HepG2 (cell line): Measurements from ENCODE around the gene MYCBPAP. TPM values are rescaled to one million over a fixed set of nuclear protein-coding genes. Genes with fewer than 3 reads are reported as not detected.
A peak's percentile ranks its signal among the peaks of the same experiment; 100 is the strongest.

ENCODE experiments used
- AKNA ChIP-seq: sonication (generic); formaldehyde crosslinking; IDR thresholded peaks from 2 replicates; pipeline ENCODE4 v1.4.0; 2020; ENCODE audit warnings: missing genetic modification reagents, borderline replicate concordance
- ARID4A ChIP-seq: sonication (generic); formaldehyde crosslinking; IDR thresholded peaks from 2 replicates; pipeline ENCODE4 v1.5.0; 2020; ENCODE audit warnings: mild to moderate bottlenecking, missing genetic modification reagents, borderline replicate concordance
- ATF1 ChIP-seq: IDR thresholded peaks from 2 replicates; pipeline ENCODE4 v1.6.1; 2016; ENCODE audit warnings: mild to moderate bottlenecking, control low read depth
- ATRX ChIP-seq: sonication (generic); formaldehyde crosslinking; IDR thresholded peaks from 2 replicates; pipeline ENCODE4 v1.4.0; 2020; ENCODE audit warnings: missing genetic modification reagents, borderline replicate concordance
- CENPX ChIP-seq: sonication (generic); formaldehyde crosslinking; IDR thresholded peaks from 2 replicates; pipeline ENCODE4 v1.9.0; 2021; ENCODE audit warnings: mild to moderate bottlenecking, missing genetic modification reagents, moderate library complexity
- ELF3 ChIP-seq: IDR thresholded peaks from 2 replicates; pipeline ENCODE4 v1.6.1; 2016; ENCODE audit warnings: missing genetic modification reagents, missing compliant biosample characterization
- ETV5 ChIP-seq: IDR thresholded peaks from 2 replicates; pipeline ENCODE4 v1.6.1; 2018; ENCODE audit warnings: missing biosample characterization, missing genetic modification reagents, inconsistent platforms, borderline replicate concordance
- FOXC1 ChIP-seq: sonication (generic); formaldehyde crosslinking; IDR thresholded peaks from 2 replicates; pipeline ENCODE4 v1.8.0; 2022; ENCODE audit warnings: mild to moderate bottlenecking, missing genetic modification reagents, borderline replicate concordance
- FOXO4 ChIP-seq: sonication (generic); formaldehyde crosslinking; conservative IDR thresholded peaks from 2 replicates; pipeline ENCODE4 v1.8.1; 2023; ENCODE audit warnings: missing genetic modification reagents
- HIVEP1 ChIP-seq: sonication (generic); formaldehyde crosslinking; IDR thresholded peaks from 2 replicates; pipeline ENCODE4 v1.4.0; 2020; ENCODE audit warnings: mild to moderate bottlenecking, missing genetic modification reagents
- KAT8 ChIP-seq: IDR thresholded peaks from 2 replicates; pipeline ENCODE4 v1.6.1; 2016; ENCODE audit warnings: missing genetic modification reagents, missing compliant biosample characterization
- KLF13 ChIP-seq: sonication (generic); formaldehyde crosslinking; IDR thresholded peaks from 2 replicates; pipeline ENCODE4 v1.4.0; 2020; ENCODE audit warnings: mild to moderate bottlenecking, missing genetic modification reagents
- NCOA2 ChIP-seq: sonication (generic); formaldehyde crosslinking; IDR thresholded peaks from 2 replicates; pipeline ENCODE4 v1.8.0; 2022; ENCODE audit warnings: inconsistent platforms
- NR3C1 ChIP-seq: sonication (generic); formaldehyde crosslinking; IDR thresholded peaks from 2 replicates; pipeline ENCODE4 v1.4.0; 2020; ENCODE audit warnings: missing genetic modification reagents
- RAD21 ChIP-seq: fragments of 450-650 bp; formaldehyde crosslinking; IDR thresholded peaks from 2 replicates; pipeline ENCODE4 v1.5.0; 2020; ENCODE audit warnings: mild to moderate bottlenecking
- RBAK ChIP-seq: sonication (generic); formaldehyde crosslinking; IDR thresholded peaks from 2 replicates; pipeline ENCODE4 v1.5.1; 2020; ENCODE audit warnings: mild to moderate bottlenecking, missing genetic modification reagents
- RCOR2 ChIP-seq: IDR thresholded peaks from 2 replicates; pipeline ENCODE4 v1.6.1; 2016; ENCODE audit warnings: missing biosample characterization, missing genetic modification reagents
- RXRB ChIP-seq: IDR thresholded peaks from 2 replicates; pipeline ENCODE4 v1.6.1; 2016; ENCODE audit warnings: borderline replicate concordance, missing genetic modification reagents, missing compliant biosample characterization
- TEAD3 ChIP-seq: optimal IDR thresholded peaks from 2 replicates; pipeline ENCODE3; 2016; ENCODE audit warnings: borderline replicate concordance
- TGIF2 ChIP-seq: IDR thresholded peaks from 2 replicates; pipeline ENCODE4 v1.6.1; 2016; ENCODE audit warnings: control low read depth, missing compliant biosample characterization
- ZNF138 ChIP-seq: sonication (generic); formaldehyde crosslinking; IDR thresholded peaks from 2 replicates; pipeline ENCODE4 v1.5.0; 2020; ENCODE audit warnings: mild to moderate bottlenecking, low read depth, missing genetic modification reagents
- ZNF746 ChIP-seq: sonication (generic); formaldehyde crosslinking; IDR thresholded peaks from 2 replicates; pipeline ENCODE4 v1.8.0; 2022; ENCODE audit warnings: mild to moderate bottlenecking, missing genetic modification reagents
- polyA plus RNA-seq, 8 experiments: library from polyadenylated mRNA; depleted of rRNA in 3 of 8; stranded (reverse) in 7 of 8; unstranded in 1 of 8; fragments of >200 nt; fragmentation: Illumina TruSeq in 4 of 8; extraction: Trizol in 4 of 8; gene quantifications; 2 replicates each; pipeline versions ENCODE4 v1.2.1 to v1.2.3, GENCODE V29; 2011 to 2016; ENCODE audit warnings: low read depth in 4 of 8, missing spikeins in 1 of 8, mixed read lengths in 1 of 8; ENCODE audit not compliant: insufficient read depth in 1 of 8
- total RNA-seq, 5 experiments: library from RNA; depleted of rRNA; stranded (reverse); fragments of >200 nt; fragmentation: Illumina TruSeq; extraction: Trizol; gene quantifications; 2 replicates each; pipeline ENCODE4 v1.2.3, GENCODE V29; 2016; ENCODE audit warnings: low read depth in 1 of 5

The MYCBPAP gene
- total and polyA plus RNA-seq, 2 of the 13 experiments (the other 11 are each of a cell fraction or from before 2014, with no cell fraction given), result 0.22 to 0.24 TPM

GRCh38 chr17:50532452-50533024 lies 24.3 kb downstream of the MYCBPAP start, which contains the start of gene EPN3 (continued):
- TF ChIP-seq ARID4A (CRISPR knock-in tag) (peak; percentile 31; the same call in 1 of the 2 replicates), HIVEP1 (no peak), RXRB (CRISPR knock-in tag) (no peak), ATRX (no peak), ATF1 (no peak), RBAK (no peak), KLF13 (no peak), AKNA (CRISPR knock-in tag) (no peak), NCOA2 (CRISPR knock-in tag) (no peak), FOXO4 (CRISPR knock-in tag) (0 out of 2 replicates have a peak, but pooled peaks have one; percentile 31), ETV5 (no peak), KAT8 (CRISPR knock-in tag) (no peak), TGIF2 (CRISPR knock-in tag) (no peak), ZNF746 (CRISPR knock-in tag) (no peak), CENPX (CRISPR knock-in tag) (no peak), RAD21 (CRISPR knock-in tag) (peak; percentile 39; the same call in 1 of the 2 replicates), TEAD3 (CRISPR knock-in tag) (no peak), ELF3 (CRISPR knock-in tag) (peak; percentile 26; the same call in 1 of the 2 replicates), NR3C1 (CRISPR knock-in tag) (no peak), ZNF138 (no peak), RCOR2 (CRISPR knock-in tag) (no peak), FOXC1 (CRISPR knock-in tag) (no peak)
